OCI-LY1 (cell line): ENCODE results near the gene IL1R2.

ENCODE experiments used
- H2AFZ ChIP-seq: fragments of 200-600 bp; sonication (generic), shearing (Covaris generic); 2 replicates; pipeline ENCODE4 v1.6.0; 2014; ENCODE audit warnings: antibody characterized with exemption, mild to moderate bottlenecking, low read length
- H3F3A ChIP-seq: fragments of 200-600 bp; sonication (generic), shearing (Covaris generic); 2 replicates; pipeline ENCODE4 v1.6.0; 2014; ENCODE audit warnings: mild to moderate bottlenecking, antibody characterized with exemption, low read length, moderate library complexity; ENCODE audit not compliant: insufficient read depth
- H3K27ac ChIP-seq: fragments of 200-600 bp; sonication (generic); 2 replicates; pipeline ENCODE4 v1.5.1; 2014; ENCODE audit warnings: low read length, mixed run types, mild to moderate bottlenecking, low read depth; ENCODE audit not compliant: poor library complexity, severe bottlenecking
- H3K27me3 ChIP-seq: fragments of 200-600 bp; sonication (generic); 2 replicates; pipeline ENCODE4 v1.6.0; 2014; ENCODE audit warnings: antibody characterized with exemption, mild to moderate bottlenecking, low read length, moderate library complexity; ENCODE audit not compliant: insufficient read depth
- H3K36me3 ChIP-seq: fragments of 200-600 bp; sonication (generic); 2 replicates; pipeline ENCODE4 v1.6.1; 2014; ENCODE audit warnings: mild to moderate bottlenecking, antibody characterized with exemption, low read length, moderate library complexity, mixed read lengths; ENCODE audit not compliant: insufficient read depth
- H3K4me1 ChIP-seq: fragments of 200-600 bp; sonication (generic); 2 replicates; pipeline ENCODE4 v1.5.1; 2014; ENCODE audit warnings: mild to moderate bottlenecking, low read length, moderate library complexity; ENCODE audit not compliant: insufficient read depth, severe bottlenecking
- H3K4me2 ChIP-seq: fragments of 200-600 bp; sonication (generic), shearing (Covaris generic); 2 replicates; pipeline ENCODE4 v1.6.1; 2014; ENCODE audit warnings: low read length
- H3K4me3 ChIP-seq: fragments of 200-600 bp; sonication (generic); 2 replicates; pipeline ENCODE4 v1.5.1; 2014; ENCODE audit warnings: low read length, low read depth, mild to moderate bottlenecking, mixed read lengths; ENCODE audit not compliant: poor library complexity, severe bottlenecking
- H3K79me2 ChIP-seq: fragments of 200-600 bp; shearing (Covaris generic); 2 replicates; pipeline ENCODE4 v1.6.1; 2016; ENCODE audit warnings: mixed run types, low read length, mixed read lengths; ENCODE audit not compliant: insufficient read depth
- H3K9ac ChIP-seq: fragments of 200-600 bp; sonication (generic), shearing (Covaris generic); 2 replicates; pipeline ENCODE4 v1.6.1; 2014; ENCODE audit warnings: mild to moderate bottlenecking, low read length, mixed read lengths
- H3K9me2 ChIP-seq: fragments of 200-600 bp; sonication (generic), shearing (Covaris generic); 2 replicates; pipeline ENCODE4 v1.6.1; 2014; ENCODE audit warnings: low read depth, mild to moderate bottlenecking, low read length, mixed read lengths
- H3K9me3 ChIP-seq: fragments of 200-600 bp; shearing (Covaris generic); 2 replicates; pipeline ENCODE4 v1.6.1; 2014; ENCODE audit warnings: low read length, mixed read lengths
- H4K20me1 ChIP-seq: fragments of 200-600 bp; sonication (generic), shearing (Covaris generic); 2 replicates; pipeline ENCODE4 v1.6.0; 2016; ENCODE audit warnings: mild to moderate bottlenecking, low read length; ENCODE audit not compliant: insufficient read depth
- CTCF ChIP-seq: fragments of 200-600 bp; sonication (generic), shearing (Covaris generic); IDR thresholded peaks from 2 replicates; pipeline ENCODE4 v1.5.1; 2017; ENCODE audit warnings: mild to moderate bottlenecking, antibody characterized with exemption, low read length, moderate library complexity, mixed read lengths
- EZH2 ChIP-seq: fragments of 200-600 bp; sonication (generic), shearing (Covaris generic); IDR thresholded peaks from 2 replicates; pipeline ENCODE4 v1.8.0; 2017; ENCODE audit warnings: borderline replicate concordance, mixed run types, mild to moderate bottlenecking, antibody characterized with exemption, low read length, moderate library complexity, mixed read lengths

IL1R2 gene

GRCh38 chr2:102063487-102063911, 71.7 kb downstream of the IL1R2 start:
- Histone ChIP-seq H3K9ac (no peak overlapping the region), H3K4me1 (no peaks in the 10 kb centered on the region), H4K20me1 (no peaks in the 10 kb centered on the region), H3K27me3 (no peaks in the 10 kb centered on the region), H3K4me2 (no peak overlapping the region), H2AFZ (no peak overlapping the region), H3K9me3 (no peaks in the 10 kb centered on the region), H3K79me2 (no peaks in the 10 kb centered on the region), H3K36me3 (no peaks in the 10 kb centered on the region), H3K9me2 (no peaks in the 10 kb centered on the region), H3K27ac (no peak overlapping the region), H3F3A (no peaks in the 10 kb centered on the region), H3K4me3 (no peak overlapping the region)
- TF ChIP-seq EZH2 (no peak), CTCF (no peak)

- Histone ChIP-seq H3K4me2 (no peak overlapping the region), H3K9ac (no peak overlapping the region), H3K27me3 (no peaks in the 10 kb centered on the region)
Measured at GRCh38 chr2:102063941-102064678, 72.3 kb downstream of the IL1R2 start.

GRCh38 chr2:102064679-102065674, 73.2 kb downstream of the IL1R2 start:
- Histone ChIP-seq H3K27me3 (no peaks in the 10 kb centered on the region), H3K4me3 (no peak overlapping the region), H3K79me2 (no peaks in the 10 kb centered on the region), H3F3A (no peaks in the 10 kb centered on the region), H4K20me1 (no peaks in the 10 kb centered on the region), H3K36me3 (no peaks in the 10 kb centered on the region), H3K9me2 (no peaks in the 10 kb centered on the region), H2AFZ (no peak overlapping the region), H3K27ac (no peak overlapping the region), H3K4me2 (no peak overlapping the region), H3K4me1 (no peaks in the 10 kb centered on the region), H3K9me3 (no peaks in the 10 kb centered on the region), H3K9ac (no peak overlapping the region)
- TF ChIP-seq EZH2, result no peak

More at GRCh38 chr2:102063941-102064678, 72.3 kb downstream of the IL1R2 start:
- Histone ChIP-seq H2AFZ (no peak overlapping the region), H3F3A (no peaks in the 10 kb centered on the region), H3K9me2 (no peaks in the 10 kb centered on the region), H3K27ac (no peak overlapping the region), H3K4me3 (no peak overlapping the region), H3K79me2 (no peaks in the 10 kb centered on the region), H3K4me1 (no peaks in the 10 kb centered on the region), H3K36me3 (no peaks in the 10 kb centered on the region), H4K20me1 (no peaks in the 10 kb centered on the region), H3K9me3 (no peaks in the 10 kb centered on the region)
- no peak for TF ChIP-seq EZH2
- no peak for TF ChIP-seq CTCF
